Measurements from ENCODE around the gene SIPA1L2.

SIPA1L2 gene

DNA sequence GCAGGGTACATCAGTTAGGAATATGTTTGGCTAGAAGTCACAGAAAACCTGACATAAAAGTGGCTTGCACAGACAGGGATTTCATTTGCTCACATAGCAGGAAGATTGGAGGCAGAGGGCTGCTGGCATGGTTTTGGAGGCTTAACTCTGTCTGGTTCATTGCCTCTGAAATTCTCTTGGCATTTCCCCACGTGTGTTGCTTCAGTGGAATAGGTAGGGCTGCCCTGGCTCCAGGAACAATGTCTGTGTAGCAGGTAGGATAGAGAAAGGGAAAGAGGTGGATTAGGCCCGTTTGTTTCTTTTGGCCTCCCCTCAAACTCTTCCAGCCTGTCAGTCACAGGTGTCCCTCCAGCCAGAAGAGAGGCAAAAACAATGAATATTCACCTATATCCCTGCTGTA is 20.5 kb upstream of the SIPA1L2 start:
- no peak overlapping the region for H3K4me3 ChIP-seq (ENCODE audit: low read depth, low read length)

DNA sequence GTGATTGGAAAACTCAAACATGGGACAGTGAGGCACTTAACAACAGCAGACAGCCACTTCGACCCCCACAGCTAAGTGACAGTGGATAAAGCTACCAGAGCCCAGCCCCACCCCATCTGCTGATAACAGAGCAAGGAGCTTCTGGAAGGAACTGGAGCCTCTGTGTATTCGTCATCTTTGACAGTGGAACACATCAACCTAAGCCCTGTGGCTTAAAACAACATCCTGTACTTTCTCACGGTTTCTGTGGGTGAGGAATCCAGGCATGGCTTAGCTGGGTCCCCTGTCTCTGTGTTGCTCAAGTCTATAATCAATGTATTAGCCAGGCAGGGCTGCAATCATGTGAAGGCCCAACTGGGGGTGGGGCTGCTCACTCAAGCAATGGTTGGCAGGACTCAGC is 18.4 kb upstream of the SIPA1L2 start:
- H3K4me3 ChIP-seq (ENCODE audit: low read depth, low read length): no peak overlapping the region

DNA sequence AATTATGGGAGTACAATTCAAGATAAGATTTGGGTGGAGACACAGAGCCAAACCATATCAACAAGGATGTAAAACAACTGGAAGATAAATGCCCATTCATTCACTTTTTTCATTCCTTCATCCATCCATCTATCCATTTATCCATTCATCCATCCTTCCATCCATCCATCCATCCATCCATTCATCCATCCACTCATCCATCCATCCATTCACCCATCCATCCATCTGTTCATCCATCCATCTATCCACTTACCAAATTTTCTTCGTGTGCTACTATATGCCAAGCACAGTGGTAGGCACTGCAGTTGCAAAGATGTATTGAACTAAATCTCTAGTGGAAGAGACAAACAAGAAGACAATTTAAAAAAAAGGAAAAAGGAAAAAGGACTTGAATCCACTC is 14.3 kb upstream of the SIPA1L2 start:
- no peak overlapping the region for H3K4me3 ChIP-seq (ENCODE audit: low read depth, low read length)

DNA sequence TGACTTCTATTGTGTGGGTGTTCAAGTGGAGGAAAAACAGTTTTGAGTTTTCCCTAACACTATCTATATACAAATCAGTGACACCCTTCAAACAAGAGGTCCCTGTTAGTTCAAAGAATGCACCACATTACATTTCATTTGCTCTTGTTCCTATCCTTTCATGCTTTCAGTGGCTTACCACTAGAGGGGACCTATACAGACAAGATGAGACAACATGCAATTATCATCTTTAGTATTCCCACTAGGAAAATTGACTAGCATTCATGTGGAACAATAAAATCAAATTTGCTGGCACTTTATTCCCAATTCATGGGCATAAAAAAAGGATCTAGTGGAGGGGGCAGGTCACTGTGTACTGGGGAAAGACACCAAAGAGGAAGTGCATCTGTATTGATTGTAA is 13.3 kb upstream of the SIPA1L2 start:
- H3K4me3 ChIP-seq (ENCODE audit: low read depth, low read length): no peak overlapping the region

DNA sequence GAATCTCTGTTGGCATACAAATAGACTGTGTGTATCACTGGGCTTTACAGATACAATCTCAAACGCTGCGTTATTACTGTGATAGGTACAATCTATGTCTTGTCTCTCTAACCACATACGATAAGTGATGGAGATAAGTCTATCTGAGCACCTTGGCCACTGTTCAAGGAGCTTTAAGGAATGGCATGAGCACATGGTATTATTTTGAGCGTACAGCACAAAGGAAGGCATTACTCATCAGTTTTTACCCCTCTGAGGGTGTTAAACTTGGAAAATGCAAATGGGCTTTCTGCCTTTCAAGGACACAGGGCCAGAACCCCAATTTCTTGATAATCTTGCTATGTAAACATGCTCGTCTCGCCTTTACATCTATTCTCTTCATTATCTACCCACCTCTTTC is 11.6 kb upstream of the SIPA1L2 start:
- no peak overlapping the region for H3K4me3 ChIP-seq (ENCODE audit: low read depth, low read length)

DNA sequence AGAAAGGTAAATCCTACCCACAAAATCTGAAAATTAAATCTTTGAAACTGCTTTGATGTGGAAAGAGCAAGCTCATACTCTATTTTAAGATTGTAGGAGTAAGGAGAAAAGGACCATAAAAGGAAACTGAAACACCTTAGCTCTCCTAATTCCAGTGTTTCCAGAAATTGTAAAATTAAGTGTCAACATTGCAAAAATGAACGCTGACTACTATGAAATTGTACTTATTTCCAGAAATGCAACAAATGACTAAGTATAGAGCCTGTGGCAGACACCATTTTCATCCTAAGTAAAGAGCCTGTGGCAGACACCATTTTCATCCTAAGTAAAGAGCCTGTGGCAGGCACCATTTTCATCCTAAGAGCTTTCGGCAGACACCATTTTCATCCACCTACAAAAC is 6.9 kb upstream of the SIPA1L2 start:
- H3K4me3 ChIP-seq (ENCODE audit: low read depth, low read length): no peak overlapping the region

DNA sequence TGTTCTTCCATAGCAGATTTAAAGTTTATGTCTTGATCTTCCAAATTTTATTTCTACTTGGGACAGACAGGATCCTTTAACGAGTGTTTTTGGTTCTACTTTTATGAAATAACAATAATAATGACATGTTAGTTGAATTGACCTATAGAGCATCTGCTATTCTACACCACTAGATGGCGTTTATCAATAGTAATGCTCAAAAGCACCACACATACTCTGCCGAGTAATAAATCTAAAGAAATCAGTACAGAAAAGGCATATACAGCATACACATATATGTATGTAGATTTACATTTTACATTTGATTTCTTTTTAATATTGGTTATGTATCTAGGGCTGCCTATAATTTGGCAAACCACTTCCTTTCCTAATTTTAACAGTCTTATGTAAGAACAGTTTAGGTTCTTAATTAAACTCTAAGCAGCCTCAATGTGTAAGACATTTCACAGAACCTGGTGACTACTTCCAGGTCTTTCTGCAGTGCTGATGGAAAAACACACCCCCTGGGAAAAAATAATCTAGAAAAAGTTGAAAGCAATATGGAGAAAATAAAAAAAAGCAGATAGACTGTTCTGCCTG is 5.9 kb upstream of the SIPA1L2 start:
- no peak overlapping the region for H3K4me3 ChIP-seq (ENCODE audit: low read depth, low read length)

DNA sequence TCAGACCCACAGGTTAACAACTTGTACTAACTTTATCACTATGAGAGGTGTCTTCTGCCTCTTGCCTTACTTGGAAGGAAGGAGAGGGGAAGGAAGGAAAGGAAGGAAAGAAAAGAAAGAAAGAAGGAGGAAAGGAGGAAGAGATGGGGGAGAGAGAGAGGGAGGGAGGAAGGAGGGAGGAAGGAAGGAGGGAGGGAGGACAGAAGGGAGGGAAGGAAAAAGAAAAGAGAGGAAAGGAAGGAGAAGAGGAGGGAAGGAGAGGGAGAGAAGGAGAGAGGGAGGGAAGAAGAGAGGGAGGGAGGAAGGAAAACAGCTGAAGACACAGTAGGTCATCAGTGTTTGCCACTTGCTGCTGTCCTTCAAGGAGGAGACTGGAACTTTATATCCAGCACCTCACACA is 5.3 kb upstream of the SIPA1L2 start:
- no peak overlapping the region for H3K4me3 ChIP-seq (ENCODE audit: low read depth, low read length)

DNA sequence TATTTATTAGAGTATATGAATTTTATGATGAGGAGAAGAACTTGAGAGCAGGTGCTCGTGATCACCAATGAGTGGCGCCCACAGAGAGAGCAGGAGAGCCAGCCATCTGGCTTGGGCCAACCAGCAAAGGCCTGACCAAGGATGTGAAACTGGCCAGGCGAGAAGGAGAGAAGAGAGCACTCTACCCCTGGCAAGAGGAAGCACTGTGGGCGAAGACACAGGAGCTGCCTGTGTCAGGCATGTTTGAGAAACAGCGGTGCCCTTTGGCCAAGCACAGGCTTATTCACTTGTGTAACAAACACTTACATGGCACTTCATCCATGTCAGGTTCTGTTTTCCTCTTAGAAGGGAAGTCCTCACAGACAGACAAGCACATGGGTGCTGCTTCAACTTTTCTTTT is 4.2 kb upstream of the SIPA1L2 start:
- no peak overlapping the region for H3K4me3 ChIP-seq (ENCODE audit: low read depth, low read length)

DNA sequence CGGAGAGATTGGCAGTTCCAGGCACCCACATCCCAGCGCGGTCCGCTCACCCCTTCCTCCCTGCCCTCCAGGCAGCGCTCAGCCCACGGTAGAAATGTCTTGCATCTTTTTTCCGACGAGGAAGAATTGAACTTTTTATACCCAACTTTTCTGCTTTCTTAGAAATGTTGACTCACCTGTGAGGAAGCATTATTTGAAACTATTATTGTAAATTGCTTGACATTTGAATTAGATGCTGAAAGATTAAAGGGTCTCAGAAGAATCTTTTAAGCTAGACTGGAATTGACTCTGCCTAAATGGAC is 912 bp upstream of the SIPA1L2 start:
- peak overlapping the region; percentile 56 for H3K4me3 ChIP-seq (ENCODE audit: low read depth, low read length)

DNA sequence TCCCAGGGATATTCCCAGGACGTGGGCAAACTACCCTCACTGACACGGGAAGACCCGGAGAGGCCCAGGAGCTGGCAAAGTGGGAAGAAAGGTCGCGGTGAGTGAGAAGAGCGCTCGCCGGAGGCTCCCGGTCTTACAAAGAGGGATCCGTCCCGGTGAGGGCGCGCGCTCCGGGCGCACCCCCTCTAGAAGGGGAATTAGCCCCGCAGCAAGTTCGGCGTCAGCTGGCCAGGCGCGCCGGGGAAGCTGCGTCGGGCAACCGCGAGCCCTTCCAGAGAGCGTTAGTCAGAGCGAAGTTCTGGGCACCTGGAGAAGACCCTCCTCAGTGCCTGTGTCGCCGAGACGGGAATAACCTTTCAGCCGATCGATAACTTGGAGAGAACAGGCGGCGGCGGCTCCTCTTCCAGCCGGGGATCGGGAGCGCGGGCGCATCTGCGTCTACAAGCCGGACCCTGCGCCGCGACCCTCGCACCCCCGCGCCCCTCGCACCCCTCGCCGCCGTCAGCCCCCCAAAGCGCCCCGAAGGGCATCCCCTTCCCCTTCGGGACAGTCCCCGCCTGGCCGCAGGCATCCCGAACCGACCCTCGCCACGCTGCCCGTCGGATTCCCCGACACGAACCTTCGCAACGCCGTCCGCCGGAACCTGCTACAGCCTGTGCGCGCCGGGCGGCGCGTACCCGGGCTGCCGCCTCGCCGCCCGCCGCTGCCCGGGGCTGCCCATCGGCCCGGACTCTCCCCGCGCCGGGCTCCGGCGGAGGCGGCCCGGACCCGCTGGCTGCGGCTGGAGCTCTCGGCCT is 485 bp downstream of the SIPA1L2 start:
- H3K4me3 ChIP-seq (ENCODE audit: low read depth, low read length): peak overlapping the region; percentile 61

DNA sequence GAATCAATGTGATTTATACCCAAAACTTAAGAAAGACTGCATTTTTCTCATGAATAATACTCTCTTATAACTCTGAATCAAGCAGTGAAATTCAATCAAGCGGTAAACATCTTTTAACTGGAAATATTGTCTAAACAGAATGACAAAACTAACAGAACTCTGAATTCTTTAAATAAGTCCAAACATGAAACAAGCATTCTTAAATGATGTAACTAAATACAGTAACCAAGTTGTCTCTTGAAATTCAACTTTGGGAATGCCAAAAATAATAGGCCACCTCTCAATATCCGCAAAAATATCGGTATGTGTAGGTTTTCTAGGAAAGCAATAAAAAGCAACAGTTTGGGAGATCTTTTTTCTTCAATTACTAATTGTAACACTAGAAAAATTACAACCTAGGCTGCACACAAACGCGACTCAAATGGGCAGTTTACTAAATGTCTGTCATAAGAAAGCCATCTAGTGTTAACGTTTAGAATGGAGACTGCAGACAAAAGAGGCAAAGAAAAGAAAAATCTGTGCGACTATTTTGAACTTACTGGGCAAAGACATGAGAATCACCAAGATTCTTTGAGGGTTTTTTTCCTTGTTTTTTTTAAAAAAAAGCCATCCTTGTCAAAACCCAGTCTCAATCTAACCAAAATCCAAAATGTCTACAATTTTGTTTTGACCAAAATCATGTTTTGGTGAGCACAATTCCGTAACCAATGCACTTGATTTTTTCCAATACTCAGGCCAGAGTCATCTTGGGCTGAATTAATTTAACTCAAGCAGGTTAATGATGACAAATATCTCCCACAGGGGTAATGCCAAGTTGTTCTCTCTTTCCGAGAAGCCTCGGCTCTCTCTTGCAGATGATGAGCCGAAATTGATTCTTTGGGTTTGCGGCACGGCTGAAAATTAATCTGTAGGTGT is 1.3 kb downstream of the SIPA1L2 start:
- H3K4me3 ChIP-seq (ENCODE audit: low read depth, low read length): peak overlapping the region; percentile 61

DNA sequence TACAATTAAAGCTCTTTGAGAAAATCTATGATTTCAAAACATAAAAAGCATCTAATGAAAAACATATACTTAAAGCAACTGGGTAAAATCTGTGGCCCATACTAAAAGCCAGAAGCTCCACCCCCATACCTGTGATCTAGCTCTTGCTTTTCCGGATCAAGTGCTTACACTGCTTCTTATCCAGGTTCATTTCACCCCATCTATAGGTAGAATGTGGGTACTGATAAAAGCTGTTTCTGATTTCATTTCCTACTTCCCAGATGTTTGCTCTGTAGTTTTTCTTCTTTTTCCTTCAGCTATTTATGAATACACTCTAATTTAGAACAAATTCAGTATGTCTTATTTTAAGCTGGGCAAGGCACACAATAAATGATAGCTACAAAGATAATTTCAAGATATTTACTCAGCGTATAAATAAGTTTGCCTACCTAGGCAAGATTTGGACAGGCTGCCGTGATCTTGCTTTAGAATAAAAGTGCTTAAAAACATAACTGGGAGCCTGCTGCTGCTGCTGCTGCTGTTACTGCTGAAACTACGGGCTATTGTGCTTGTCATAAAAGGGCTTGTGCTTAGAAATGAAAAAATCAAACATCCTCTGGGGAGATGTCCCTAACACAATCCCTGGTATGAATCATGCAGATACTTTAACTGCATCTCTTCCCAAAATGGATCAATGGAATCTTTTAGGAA is 2.1 kb downstream of the SIPA1L2 start:
- H3K4me3 ChIP-seq (ENCODE audit: low read depth, low read length): no peak overlapping the region

DNA sequence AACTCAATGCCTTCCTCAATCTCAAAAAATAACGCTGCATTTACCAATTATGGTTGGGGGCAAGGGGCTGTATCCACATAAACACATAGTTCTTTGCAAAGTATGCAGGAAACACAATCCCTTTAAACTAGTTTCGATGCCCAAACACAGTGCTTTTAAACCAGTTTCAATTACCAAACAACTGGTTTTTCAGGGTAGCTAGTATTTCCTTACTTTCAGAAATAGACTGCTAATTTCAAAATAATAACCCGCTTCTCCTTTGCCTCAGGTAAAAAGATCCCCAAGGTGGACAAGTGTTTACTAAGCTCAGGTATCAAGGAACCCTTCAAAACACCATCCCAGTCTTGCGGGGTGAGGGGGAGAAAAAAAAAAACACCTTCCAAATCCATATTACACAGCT is 2.8 kb downstream of the SIPA1L2 start:
- H3K4me3 ChIP-seq (ENCODE audit: low read depth, low read length): no peak overlapping the region

DNA sequence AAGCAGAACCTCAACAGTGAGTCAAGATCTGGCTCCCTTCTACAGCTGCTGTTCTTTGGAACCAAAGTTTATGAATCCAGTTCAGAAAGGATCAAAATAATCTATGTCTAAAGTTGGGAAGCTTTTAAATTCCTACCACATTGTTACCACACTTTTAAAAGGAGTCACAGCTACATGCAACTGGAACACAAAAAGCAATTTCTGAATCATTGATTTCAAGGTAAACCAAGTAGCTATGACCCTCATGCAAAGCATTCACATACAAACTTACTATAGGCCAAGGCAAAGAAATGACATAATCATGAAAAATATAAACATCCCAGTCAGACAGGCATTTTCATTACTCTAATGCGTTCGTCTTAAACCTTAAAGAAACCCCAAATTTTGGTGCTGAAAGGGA is 3.5 kb downstream of the SIPA1L2 start:
- no peak overlapping the region for H3K4me3 ChIP-seq (ENCODE audit: low read depth, low read length)

DNA sequence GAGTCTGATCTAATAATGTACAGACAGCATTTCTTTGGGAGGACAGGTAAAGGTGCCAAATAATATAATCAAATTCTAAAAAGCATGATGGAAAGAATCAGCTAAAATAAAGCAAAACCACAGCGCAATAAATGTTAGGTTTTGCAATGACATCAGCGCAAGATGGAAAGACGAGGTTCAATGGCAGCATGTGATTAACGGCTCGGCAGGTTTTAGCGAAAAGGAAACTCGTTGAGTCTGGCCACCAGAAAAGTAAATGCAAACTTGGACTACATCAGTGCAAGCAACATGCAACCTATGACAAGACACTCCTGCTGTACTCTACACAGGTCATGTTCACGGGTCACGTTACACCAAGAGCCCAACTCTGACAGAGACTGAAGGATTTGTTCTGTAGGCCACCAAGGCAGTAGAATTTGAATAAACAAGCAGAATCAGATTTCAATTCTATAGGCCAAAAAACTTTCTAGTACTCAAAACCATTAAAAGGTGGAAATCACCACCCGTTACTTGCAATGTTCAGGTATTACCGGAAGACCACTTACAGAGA is 4.5 kb downstream of the SIPA1L2 start:
- H3K4me3 ChIP-seq (ENCODE audit: low read depth, low read length): no peak overlapping the region

DNA sequence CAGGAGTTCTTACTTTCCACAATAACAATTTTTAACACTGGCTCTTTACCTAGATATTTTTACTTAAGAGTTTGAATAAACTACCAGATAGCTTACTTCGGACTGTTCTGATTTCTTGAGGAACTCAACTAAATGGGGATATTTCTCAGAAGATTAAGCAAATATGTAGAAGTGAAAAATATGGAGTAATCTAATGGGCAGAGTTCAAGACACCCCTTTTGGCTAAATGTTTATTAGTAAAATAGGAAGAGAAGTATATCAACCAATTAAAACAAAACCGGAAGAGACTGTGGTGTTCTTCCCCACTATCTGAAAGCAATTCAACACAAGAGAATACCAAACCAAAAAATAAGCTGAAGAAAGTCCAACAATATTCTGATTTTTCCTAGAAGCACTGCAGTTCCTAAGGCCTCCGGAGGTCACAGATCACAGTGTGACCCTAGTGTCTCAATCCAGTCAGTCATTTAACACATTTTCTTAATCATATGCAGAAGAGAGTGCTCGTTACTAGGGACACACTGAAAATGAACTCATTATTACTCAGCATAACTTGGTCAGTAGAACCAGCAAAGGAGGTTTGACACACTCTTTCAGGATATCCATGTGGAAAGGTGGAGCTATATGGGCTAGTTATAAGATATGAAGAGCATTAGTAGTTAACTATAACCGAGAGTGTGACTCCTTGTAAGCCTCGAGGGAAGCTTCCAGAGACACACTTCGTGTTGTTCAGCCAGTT is 5.2 kb downstream of the SIPA1L2 start:
- H3K4me3 ChIP-seq (ENCODE audit: low read depth, low read length): no peak overlapping the region

DNA sequence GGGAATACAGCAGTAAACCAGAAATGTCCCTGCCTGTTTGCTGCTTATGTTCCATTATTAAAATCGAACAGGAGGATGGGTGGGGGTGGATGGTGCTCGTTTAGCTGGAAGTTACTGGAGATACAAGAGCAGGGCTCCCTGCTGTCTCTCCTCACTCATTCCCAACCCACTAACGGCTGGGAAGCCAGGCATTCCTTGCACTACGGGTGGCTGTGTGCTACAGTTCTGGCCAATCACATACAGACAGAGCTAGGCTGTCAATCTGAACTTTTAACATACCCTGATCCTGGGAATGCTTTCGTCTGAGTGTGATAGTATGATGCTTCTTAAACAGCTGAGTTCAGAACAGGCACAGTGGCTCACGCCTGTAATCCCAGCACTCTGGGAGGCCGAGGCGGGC is 7.0 kb downstream of the SIPA1L2 start:
- H3K4me3 ChIP-seq (ENCODE audit: low read depth, low read length): no peak overlapping the region

DNA sequence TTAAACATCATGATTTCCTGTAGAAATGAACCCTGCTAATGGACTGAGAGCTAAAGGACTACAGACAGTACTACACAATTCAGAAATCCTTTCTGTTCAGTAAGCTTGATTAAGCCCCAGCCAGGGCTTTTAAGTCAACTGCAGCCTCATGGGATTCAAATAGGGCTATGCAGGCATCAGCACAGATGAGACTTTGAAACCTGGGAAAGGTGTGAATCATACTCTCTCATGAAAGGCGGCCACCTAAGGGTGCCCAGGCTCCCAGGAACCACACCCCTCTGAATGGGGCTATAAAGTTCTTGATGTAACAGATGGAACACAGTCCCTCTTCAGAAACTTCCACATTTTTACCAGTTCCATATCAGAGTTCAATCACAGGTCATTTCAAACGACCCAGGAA is 7.6 kb downstream of the SIPA1L2 start:
- H3K4me3 ChIP-seq (ENCODE audit: low read depth, low read length): no peak overlapping the region

DNA sequence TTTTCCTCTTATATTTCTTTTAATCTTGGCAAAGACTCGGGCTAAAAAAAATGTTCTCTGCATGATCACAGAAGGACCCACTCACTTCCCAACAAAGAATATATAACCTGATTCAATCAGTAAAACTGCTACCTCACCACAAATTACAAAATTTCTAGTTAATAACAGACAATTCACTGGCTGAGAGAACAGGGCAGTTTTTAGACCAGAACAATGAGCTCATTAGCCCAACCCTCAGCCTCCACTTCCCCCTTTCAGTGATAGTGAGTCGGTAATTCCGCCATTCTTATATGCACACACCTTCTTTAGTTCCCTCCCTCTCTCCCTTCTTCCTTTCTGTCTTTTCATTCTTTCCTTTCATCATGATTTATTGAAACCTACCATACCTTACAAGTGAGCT is 8.9 kb downstream of the SIPA1L2 start:
- no peak overlapping the region for H3K4me3 ChIP-seq (ENCODE audit: low read depth, low read length)
